GM21717 (cell line): Measurements from ENCODE around the gene AIG1.
"Not testable (repeated sequence)": the region's sequence is repeated elsewhere in the genome, so short reads cannot be mapped to it uniquely, and the experiment has no call there.

Experiments used
- ATAC-seq: cut with Tn5 transposase; IDR thresholded peaks from one replicate; pipeline ENCODE4 v1.9.1; 2021; ENCODE audit warnings: mild to moderate bottlenecking, moderate library complexity; ENCODE audit not compliant: unreplicated experiment

The AIG1 gene

GRCh38 chr6:143125864-143126573 is 65.3 kb downstream of the AIG1 start:
- no peak for ATAC-seq

GRCh38 chr6:143126574-143126941 is 65.9 kb downstream of the AIG1 start:
- ATAC-seq = no peak

DNA sequence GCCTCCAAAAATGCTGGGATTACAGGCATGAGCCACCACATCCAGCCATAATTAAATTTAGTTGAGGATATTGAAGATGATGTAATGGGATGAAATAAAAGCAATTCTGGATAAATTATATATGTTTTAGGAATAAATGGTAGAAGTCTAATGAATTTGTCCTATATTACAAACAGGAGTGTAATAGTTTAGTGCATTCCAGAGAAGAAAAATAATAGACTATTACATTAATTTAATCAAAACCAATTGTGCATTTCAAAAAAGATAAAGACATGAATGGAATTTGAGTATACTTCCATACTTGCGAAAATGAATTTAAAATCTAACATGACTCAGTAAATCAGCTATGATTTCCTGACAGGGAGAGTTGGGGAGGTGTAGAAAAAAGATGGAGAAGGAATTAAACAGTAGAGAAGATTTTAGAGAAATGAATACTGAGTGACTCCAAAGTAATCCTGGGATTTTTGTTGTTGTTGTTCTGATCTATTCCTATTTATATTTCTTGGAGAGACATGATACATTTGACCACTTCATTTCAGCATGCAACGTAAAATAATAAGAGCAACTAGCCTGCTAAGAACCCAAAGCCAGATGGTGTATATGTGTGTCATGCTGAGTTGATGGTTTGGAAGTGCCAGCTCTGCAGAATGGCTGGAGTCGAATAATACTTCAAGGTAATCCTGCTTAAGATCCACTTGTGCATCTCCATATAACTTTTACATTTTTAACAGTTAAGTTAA is 67.4 kb downstream of the AIG1 start:
- ATAC-seq = no peak

- no peak for ATAC-seq
These were observed 68.0 kb downstream of the AIG1 start for GRCh38 chr6:143128681-143129015.

- ATAC-seq = no peak
These were observed 70.2 kb downstream of the AIG1 start for GRCh38 chr6:143130928-143131327.

DNA sequence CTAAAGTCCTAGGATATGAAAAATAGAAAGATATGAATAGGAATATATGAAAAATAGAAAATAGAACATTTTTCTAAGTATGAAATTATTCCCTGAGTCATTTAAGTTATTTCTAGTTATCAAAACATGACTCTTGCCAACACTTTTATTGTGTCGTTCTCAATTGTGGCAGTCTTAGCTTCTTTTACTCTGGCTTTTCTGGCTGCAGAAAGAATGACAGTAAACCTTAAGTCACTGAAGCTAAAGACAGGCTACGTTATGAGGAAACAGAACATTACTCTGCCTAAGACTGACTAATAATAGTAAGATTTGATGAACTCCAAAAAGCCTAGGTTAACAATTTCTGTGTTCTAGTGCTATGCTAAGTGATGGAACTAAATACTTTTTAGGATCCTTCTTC is 74.6 kb downstream of the AIG1 start:
- ATAC-seq = no peak

- no peak for ATAC-seq
These were observed 75.3 kb downstream of the AIG1 start for GRCh38 chr6:143135797-143136561.

GRCh38 chr6:143136647-143137046 is 76.0 kb downstream of the AIG1 start:
- ATAC-seq = no peak

DNA sequence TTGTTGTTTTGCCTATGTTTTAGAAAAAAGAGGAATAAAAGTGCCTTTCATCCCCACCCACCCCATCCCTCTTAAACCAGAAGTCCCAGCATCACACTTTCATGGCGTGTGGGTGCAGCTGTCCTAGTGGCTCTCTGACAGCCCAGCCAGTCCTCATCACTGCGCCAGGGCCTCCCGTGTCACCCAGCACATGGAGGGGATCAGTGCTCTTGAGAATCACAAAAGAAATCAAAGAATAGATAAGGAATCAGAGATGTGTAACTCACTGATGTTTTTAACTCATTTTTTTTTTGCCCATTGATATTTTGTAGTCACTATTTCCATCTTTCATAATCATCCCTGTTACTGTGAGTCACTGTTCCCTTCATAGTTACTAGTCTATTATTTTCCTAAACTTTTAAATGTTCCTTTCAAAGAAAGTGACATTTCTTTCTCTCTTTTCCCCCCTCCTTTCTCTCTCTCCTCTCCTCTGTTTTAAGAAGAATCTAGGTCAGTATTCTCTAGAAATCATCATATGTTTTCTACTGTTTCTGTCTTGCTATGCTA is 78.6 kb downstream of the AIG1 start:
- no peak for ATAC-seq

GRCh38 chr6:143139884-143140283 is 79.2 kb downstream of the AIG1 start:
- ATAC-seq = not testable (repeated sequence)

DNA sequence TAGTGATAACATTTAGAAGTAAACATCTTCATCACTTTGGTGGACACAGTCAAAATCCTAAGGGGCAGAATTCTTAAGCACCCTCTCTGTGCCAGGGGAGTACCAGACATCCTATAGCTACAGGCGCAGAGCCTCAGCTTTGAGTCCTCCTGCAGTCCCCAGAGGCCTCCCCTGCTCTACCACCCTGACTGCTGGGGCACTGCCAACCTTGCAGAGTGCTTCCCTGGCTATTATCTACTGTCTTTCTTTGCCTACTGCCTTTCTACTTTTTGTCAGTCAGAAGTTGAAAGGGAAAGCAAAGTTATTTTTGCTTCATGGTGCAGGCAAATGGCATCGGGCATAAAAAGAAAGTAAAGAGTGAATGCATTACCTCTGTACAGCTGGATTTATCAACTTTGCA is 80.1 kb downstream of the AIG1 start:
- no peak for ATAC-seq

DNA sequence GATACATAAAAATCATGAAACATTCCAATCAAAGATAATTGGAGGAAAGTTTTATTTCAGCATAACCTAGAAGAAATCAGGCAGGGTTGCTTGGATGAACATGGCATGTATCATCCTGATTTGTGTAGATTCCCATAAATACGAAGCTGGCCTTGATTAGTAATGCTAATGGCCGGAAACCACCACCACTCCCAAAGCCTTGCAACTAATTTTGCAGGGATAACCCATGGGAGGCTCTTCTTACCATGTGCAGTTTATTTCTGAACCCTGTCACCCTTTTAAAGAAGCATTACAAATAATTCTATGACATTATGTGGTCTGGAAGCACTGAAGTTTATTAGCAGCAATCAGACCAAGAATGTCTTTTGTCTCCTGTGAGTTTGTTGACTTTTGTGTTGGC is 80.8 kb downstream of the AIG1 start:
- no peak for ATAC-seq

GRCh38 chr6:143146186-143146851 is 85.6 kb downstream of the AIG1 start:
- ATAC-seq = peak; percentile 80

- no peak for ATAC-seq
These were observed 89.1 kb downstream of the AIG1 start for GRCh38 chr6:143149771-143150170.

GRCh38 chr6:143150281-143150680 is 89.6 kb downstream of the AIG1 start:
- ATAC-seq = no peak

DNA sequence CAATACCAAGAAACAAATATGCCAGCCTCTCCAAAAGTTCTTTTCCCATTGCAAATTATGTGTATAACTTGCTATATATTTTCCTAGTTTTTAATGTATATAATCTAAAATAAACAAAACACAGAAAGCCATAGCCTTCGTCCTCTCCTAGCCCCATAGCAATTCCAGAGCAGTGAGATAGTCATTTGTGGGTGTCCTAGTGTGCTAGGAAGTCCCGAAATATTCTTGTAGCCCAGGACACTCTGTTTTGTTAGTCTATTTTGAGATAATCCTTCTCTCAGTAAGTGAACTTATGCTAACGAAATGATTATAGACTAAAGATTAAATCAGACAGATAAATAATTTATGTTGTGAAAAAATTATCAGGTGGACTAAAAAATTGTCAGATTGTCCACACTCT is 90.7 kb downstream of the AIG1 start:
- no peak for ATAC-seq

GRCh38 chr6:143155681-143156080 is 95.0 kb downstream of the AIG1 start:
- ATAC-seq = no peak

DNA sequence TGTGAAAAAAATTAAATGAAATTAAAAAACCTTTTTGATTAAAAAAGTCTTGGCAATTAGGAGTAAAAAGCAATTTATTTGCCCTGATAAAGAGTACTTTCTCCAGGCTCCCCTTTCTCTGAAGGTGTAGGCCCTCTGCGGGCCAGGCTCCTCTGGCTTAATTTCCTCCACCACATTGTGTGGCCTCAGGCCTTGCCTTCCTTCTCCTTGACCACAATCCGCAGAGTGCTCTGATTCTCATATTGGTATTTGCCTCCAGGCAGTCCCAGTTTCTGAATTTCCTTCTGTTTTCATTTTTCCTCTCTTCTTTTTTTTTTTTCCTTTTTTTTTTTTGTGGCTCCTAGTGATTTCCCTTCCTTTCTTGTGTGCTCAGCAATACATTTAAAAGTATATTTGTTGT is 96.4 kb downstream of the AIG1 start:
- ATAC-seq = no peak

DNA sequence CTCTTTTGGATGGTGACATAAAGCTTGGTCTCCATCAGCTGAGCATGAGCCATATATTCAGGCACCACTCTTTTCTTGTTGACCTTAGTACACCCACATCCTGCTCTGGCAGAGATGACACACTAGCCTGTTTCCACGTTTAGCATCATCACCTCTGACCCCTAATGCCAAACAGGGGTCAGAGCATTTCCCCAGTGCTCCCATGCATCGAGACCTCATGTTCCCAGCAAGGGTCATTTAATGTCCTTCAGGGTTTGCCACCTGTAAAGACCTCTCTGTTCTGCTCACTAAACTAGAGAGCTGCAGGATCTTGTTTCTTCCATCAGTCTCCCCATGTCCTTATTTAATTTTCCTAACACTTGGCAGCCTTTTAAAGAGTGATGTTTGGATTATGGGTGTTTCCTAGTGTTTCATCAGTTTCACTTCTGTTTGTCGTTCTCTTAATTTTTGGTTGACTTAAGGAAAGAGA is 97.5 kb downstream of the AIG1 start:
- no peak for ATAC-seq

GRCh38 chr6:143159001-143159400 is 98.3 kb downstream of the AIG1 start:
- ATAC-seq = no peak

- no peak for ATAC-seq
These were observed 99.3 kb downstream of the AIG1 start for GRCh38 chr6:143160015-143160414.
